Measurements from ENCODE around the gene CAMTA1.

DNA sequence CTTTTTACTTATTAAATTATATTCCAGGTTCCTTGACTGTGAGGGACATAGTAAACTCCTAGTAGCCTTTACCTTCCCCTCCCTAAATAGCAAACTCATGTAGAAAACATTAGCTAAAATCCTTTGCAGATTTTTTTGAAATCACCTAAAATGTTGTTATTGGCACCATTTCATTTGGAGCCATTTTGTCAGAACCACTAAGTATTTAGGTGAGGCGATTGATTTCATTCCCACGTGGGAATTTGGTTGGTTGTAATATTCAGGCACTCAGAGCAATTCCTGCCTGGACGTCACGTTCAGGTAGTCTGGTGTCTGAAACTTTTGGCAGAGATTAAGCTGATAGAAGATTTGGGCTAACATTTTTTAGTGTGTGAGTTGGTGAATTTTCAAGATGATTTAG, 84.3 kb downstream of the CAMTA1 start:
- TF ChIP-seq, protein P1, sequence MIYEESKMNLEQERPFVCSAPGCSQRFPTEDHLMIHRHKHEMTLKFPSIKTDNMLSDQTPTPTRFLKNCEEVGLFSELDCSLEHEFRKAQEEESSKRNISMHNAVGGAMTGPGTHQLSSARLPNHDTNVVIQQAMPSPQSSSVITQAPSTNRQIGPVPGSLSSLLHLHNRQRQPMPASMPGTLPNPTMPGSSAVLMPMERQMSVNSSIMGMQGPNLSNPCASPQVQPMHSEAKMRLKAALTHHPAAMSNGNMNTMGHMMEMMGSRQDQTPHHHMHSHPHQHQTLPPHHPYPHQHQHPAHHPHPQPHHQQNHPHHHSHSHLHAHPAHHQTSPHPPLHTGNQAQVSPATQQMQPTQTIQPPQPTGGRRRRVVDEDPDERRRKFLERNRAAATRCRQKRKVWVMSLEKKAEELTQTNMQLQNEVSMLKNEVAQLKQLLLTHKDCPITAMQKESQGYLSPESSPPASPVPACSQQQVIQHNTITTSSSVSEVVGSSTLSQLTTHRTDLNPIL (CRISPR knock-in tag; IDR thresholded peaks at IDR 0.05; ENCODE audit: low read depth), result no peak
- no peak for TF ChIP-seq BACH2 (CRISPR knock-in tag; IDR thresholded peaks at IDR 0.05; ENCODE audit: borderline replicate concordance)
- TF ChIP-seq, protein P2, sequence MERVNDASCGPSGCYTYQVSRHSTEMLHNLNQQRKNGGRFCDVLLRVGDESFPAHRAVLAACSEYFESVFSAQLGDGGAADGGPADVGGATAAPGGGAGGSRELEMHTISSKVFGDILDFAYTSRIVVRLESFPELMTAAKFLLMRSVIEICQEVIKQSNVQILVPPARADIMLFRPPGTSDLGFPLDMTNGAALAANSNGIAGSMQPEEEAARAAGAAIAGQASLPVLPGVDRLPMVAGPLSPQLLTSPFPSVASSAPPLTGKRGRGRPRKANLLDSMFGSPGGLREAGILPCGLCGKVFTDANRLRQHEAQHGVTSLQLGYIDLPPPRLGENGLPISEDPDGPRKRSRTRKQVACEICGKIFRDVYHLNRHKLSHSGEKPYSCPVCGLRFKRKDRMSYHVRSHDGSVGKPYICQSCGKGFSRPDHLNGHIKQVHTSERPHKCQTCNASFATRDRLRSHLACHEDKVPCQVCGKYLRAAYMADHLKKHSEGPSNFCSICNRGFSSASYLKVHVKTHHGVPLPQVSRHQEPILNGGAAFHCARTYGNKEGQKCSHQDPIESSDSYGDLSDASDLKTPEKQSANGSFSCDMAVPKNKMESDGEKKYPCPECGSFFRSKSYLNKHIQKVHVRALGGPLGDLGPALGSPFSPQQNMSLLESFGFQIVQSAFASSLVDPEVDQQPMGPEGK (CRISPR knock-in tag; IDR thresholded peaks at IDR 0.05; ENCODE audit: borderline replicate concordance), result no peak
- TF ChIP-seq ESRRG (CRISPR knock-in tag; IDR thresholded peaks at IDR 0.05), result no peak
- TF ChIP-seq, protein P3, sequence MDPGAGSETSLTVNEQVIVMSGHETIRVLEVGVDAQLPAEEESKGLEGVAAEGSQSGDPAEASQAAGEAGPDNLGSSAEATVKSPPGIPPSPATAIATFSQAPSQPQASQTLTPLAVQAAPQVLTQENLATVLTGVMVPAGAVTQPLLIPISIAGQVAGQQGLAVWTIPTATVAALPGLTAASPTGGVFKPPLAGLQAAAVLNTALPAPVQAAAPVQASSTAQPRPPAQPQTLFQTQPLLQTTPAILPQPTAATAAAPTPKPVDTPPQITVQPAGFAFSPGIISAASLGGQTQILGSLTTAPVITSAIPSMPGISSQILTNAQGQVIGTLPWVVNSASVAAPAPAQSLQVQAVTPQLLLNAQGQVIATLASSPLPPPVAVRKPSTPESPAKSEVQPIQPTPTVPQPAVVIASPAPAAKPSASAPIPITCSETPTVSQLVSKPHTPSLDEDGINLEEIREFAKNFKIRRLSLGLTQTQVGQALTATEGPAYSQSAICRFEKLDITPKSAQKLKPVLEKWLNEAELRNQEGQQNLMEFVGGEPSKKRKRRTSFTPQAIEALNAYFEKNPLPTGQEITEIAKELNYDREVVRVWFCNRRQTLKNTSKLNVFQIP (CRISPR knock-in tag; IDR thresholded peaks at IDR 0.05; ENCODE audit: borderline replicate concordance, low read depth), result no peak
- TF ChIP-seq TCF4 (CRISPR knock-in tag; IDR thresholded peaks at IDR 0.05; ENCODE audit: borderline replicate concordance), result no peak
- TF ChIP-seq ZFP3 (CRISPR knock-in tag; IDR thresholded peaks at IDR 0.05), result no peak
